Mesodermal cell (in vitro differentiated cells): Measurements from ENCODE around the gene DNAJB6.

ENCODE experiments used
- H3K27ac ChIP-seq: 2 replicates; pipeline ENCODE4 v1.7.0; 2013; ENCODE audit warnings: mild to moderate bottlenecking, low read depth, low read length, moderate library complexity; ENCODE audit not compliant: severe bottlenecking
- H3K36me3 ChIP-seq: 2 replicates; pipeline ENCODE4 v1.7.1; 2013; ENCODE audit warnings: mild to moderate bottlenecking, low read length, moderate library complexity; ENCODE audit not compliant: control insufficient read depth, insufficient read depth
- H3K4me1 ChIP-seq: one replicate; pipeline ENCODE4 v1.7.1; 2013; ENCODE audit warnings: mild to moderate bottlenecking, low read length; ENCODE audit not compliant: insufficient read depth, control insufficient read depth, poor library complexity, severe bottlenecking
- H3K4me3 ChIP-seq: 2 replicates; pipeline ENCODE4 v1.7.0; 2013; ENCODE audit warnings: low read length, control low read depth, mild to moderate bottlenecking; ENCODE audit not compliant: insufficient read depth, poor library complexity, severe bottlenecking; ENCODE audit errors: extremely low read depth
- H3K9me3 ChIP-seq: 2 replicates; pipeline ENCODE4 v1.7.1; 2013; ENCODE audit warnings: mild to moderate bottlenecking, low read length, moderate library complexity; ENCODE audit not compliant: control insufficient read depth
- WGBS, 2 experiments: methylation state at CpG; one replicate each; pipeline ENCODE4 v1.1.5; 2013; ENCODE audit warnings: missing lambda C conversion rate in 2 of 2; ENCODE audit not compliant: insufficient coverage in 2 of 2; 5-methylcytosine and 5-hydroxymethylcytosine counted together

Gene DNAJB6

GRCh38 chr7:157405501-157405900 is 68.7 kb downstream of the DNAJB6 start:
- peaks cover 98% of the 10 kb centered on the region for H3K36me3 ChIP-seq
- WGBS, 2 experiments: 96 to 98% methylated on average over 11 to 13 of the region's 13 CpGs
- peaks cover 30% of the 10 kb centered on the region for H3K4me1 ChIP-seq
- H3K27ac ChIP-seq: peak overlapping the region; percentile 5
- no peak overlapping the region for H3K4me3 ChIP-seq
- H3K9me3 ChIP-seq: no peaks in the 10 kb centered on the region

GRCh38 chr7:157405914-157406810 is 69.4 kb downstream of the DNAJB6 start:
- H3K36me3 ChIP-seq: peaks cover 93% of the 10 kb centered on the region
- WGBS, 2 experiments: 93 to 95% methylated on average over 22 to 28 of the region's 32 CpGs
- H3K4me3 ChIP-seq: no peak overlapping the region
- H3K27ac ChIP-seq: no peak overlapping the region
- H3K4me1 ChIP-seq: peaks cover 30% of the 10 kb centered on the region
- H3K9me3 ChIP-seq: no peaks in the 10 kb centered on the region

GRCh38 chr7:157406971-157407370 is 70.2 kb downstream of the DNAJB6 start:
- Histone ChIP-seq H3K36me3 (peaks cover 85% of the 10 kb centered on the region), H3K4me1 (peaks cover 33% of the 10 kb centered on the region), H3K4me3 (no peak overlapping the region), H3K9me3 (no peaks in the 10 kb centered on the region), H3K27ac (no peak overlapping the region)
- WGBS, 2 experiments: 96 to 98% methylated on average over 16 to 17 of the region's 22 CpGs

- WGBS, 2 experiments: 93 to 95% methylated on average over 26 to 30 of the region's 30 CpGs
- no peaks in the 10 kb centered on the region for H3K9me3 ChIP-seq
- H3K4me1 ChIP-seq: peaks cover 38% of the 10 kb centered on the region
- no peak overlapping the region for H3K4me3 ChIP-seq
- no peak overlapping the region for H3K27ac ChIP-seq
- peaks cover 85% of the 10 kb centered on the region for H3K36me3 ChIP-seq
Measured at GRCh38 chr7:157407512-157408257, 70.9 kb downstream of the DNAJB6 start.

DNA sequence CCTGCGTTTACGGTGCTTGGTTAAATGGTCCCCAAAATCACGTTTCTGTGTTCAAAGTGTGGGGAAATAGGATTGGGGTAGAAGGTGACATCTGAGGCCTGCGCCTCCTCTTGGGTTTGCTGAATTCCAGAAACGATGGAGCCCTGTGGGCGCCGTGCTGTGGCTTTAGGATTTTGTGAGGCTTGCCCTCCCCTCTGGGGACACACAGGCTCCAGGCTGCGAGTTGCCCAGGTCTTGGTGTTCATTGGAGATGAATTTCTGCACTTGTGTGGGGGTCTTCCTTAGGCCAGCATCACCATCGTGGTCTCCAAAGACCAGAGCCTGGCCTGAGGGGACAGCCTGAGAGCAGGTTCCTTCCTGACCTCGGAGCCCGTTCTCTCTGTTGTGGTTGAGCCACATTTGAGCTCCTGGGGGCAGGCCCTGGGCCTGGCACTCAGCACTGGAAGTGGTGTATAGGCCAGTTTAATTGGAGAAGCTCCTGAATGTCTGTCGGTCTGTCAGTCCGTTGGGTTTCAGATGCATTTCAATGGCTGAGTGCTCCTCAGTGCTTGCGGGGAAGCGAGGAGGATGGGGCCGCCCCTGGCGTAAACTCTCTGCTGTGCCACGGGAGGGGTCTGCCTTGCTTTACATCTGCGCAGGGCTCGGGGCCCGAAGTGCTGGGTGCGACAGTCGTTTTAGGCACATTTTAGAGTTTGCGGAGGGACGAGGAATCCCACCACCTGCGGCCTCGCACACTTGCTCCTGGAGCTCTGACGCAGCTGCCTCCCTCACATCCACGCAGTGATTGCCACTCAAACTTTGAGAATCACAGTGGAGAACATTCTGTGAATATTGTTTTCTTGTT is 71.7 kb downstream of the DNAJB6 start:
- Histone ChIP-seq H3K9me3 (no peaks in the 10 kb centered on the region), H3K27ac (no peak overlapping the region), H3K4me1 (peaks cover 40% of the 10 kb centered on the region), H3K4me3 (no peak overlapping the region), H3K36me3 (peaks cover 87% of the 10 kb centered on the region)
- 94 to 95% methylated on average over 24 to 27 of the region's 29 CpGs for WGBS, 2 experiments

- peaks cover 40% of the 10 kb centered on the region for H3K4me1 ChIP-seq
- H3K36me3 ChIP-seq: peaks cover 81% of the 10 kb centered on the region
- no peaks in the 10 kb centered on the region for H3K9me3 ChIP-seq
- H3K27ac ChIP-seq: peak overlapping the region; percentile 24
- WGBS, 2 experiments: 91 to 92% methylated on average over 21 to 24 of the region's 28 CpGs
- H3K4me3 ChIP-seq: no peak overlapping the region
Measured at GRCh38 chr7:157409149-157409752, 72.4 kb downstream of the DNAJB6 start.

GRCh38 chr7:157409753-157410727 is 73.2 kb downstream of the DNAJB6 start:
- H3K27ac ChIP-seq: no peak overlapping the region
- 94 to 96% methylated on average over 70 to 76 of the region's 78 CpGs for WGBS, 2 experiments
- H3K4me3 ChIP-seq: no peak overlapping the region
- peaks cover 78% of the 10 kb centered on the region for H3K36me3 ChIP-seq
- H3K9me3 ChIP-seq: no peaks in the 10 kb centered on the region
- peaks cover 38% of the 10 kb centered on the region for H3K4me1 ChIP-seq

- Histone ChIP-seq H3K36me3 (peaks cover 78% of the 10 kb centered on the region), H3K27ac (no peak overlapping the region)
- 96 to 98% methylated on average over 21 to 24 of the region's 33 CpGs for WGBS, 2 experiments
Measured at GRCh38 chr7:157410831-157411556, 74.2 kb downstream of the DNAJB6 start.

GRCh38 chr7:157411580-157411979 is 74.8 kb downstream of the DNAJB6 start:
- Histone ChIP-seq H3K4me3 (no peak overlapping the region), H3K36me3 (peaks cover 78% of the 10 kb centered on the region), H3K9me3 (no peaks in the 10 kb centered on the region), H3K27ac (no peak overlapping the region), H3K4me1 (peaks cover 33% of the 10 kb centered on the region)
- WGBS, 2 experiments: 83 to 85% methylated on average over 14 to 16 of the region's 19 CpGs

More at GRCh38 chr7:157410831-157411556, 74.2 kb downstream of the DNAJB6 start:
- no peak overlapping the region for H3K4me3 ChIP-seq
- H3K9me3 ChIP-seq: no peaks in the 10 kb centered on the region
- H3K4me1 ChIP-seq: peaks cover 33% of the 10 kb centered on the region
